ENCODE results near the gene ARPC4.

DNA sequence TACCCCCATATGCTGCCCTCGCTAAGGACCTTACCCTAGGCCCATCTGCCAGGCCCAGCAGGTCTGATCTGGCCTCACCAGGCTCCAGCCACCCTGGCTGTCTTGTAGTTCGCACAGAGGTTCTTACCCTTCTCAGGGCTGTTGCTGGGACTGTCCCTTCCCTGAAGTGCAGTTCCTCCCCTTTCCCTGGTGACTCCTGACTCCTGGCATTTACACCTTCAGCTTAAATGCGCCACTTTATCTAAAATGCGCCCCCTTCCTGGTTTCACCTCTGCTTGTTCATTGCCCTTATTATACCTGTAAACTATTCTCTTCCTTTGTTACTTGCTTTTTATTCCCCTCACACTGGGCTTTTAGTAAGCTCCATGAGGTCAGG, 16.3 kb downstream of the ARPC4 start:
- TF ChIP-seq, protein P1, sequence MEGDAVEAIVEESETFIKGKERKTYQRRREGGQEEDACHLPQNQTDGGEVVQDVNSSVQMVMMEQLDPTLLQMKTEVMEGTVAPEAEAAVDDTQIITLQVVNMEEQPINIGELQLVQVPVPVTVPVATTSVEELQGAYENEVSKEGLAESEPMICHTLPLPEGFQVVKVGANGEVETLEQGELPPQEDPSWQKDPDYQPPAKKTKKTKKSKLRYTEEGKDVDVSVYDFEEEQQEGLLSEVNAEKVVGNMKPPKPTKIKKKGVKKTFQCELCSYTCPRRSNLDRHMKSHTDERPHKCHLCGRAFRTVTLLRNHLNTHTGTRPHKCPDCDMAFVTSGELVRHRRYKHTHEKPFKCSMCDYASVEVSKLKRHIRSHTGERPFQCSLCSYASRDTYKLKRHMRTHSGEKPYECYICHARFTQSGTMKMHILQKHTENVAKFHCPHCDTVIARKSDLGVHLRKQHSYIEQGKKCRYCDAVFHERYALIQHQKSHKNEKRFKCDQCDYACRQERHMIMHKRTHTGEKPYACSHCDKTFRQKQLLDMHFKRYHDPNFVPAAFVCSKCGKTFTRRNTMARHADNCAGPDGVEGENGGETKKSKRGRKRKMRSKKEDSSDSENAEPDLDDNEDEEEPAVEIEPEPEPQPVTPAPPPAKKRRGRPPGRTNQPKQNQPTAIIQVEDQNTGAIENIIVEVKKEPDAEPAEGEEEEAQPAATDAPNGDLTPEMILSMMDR (IDR thresholded peaks at IDR 0.05; ENCODE audit: low read depth, low read length), result peak; percentile 14
- TF ChIP-seq EZH2phosphoT487 (IDR thresholded peaks at IDR 0.05; ENCODE audit: low read depth), result no peak

Data from OCI-LY3 (cell line).